ENCODE measurements around the gene CTSS.
"Not testable (repeated sequence)": the region's sequence is repeated elsewhere in the genome, so short reads cannot be mapped to it uniquely, and the experiment has no call there.

The CTSS gene

GRCh38 chr1:150777544-150777943 lies 12.0 kb upstream of the CTSS start:
- Histone ChIP-seq H3K9ac (ENCODE audit: insufficient read length, low read depth) (no peak overlapping the region), H3K36me3 (ENCODE audit: insufficient read depth, insufficient read length, low read length) (no peaks in the 10 kb centered on the region), H3K9me3 (ENCODE audit: insufficient read depth, low read length) (peaks cover 12% of the 10 kb centered on the region), H3K27me3 (ENCODE audit: insufficient read depth, insufficient read length) (no peaks in the 10 kb centered on the region), H3K4me1 (ENCODE audit: insufficient read depth, insufficient read length) (no peaks in the 10 kb centered on the region), H3K4me3 (ENCODE audit: insufficient read length, low read depth) (no peak overlapping the region)
- TF ChIP-seq YY1 (IDR thresholded peaks at IDR 0.05; ENCODE audit: insufficient read depth, insufficient read length) (no peak), SUZ12 (IDR thresholded peaks at IDR 0.05; ENCODE audit: extremely low read depth, insufficient read depth, insufficient read length) (no peak), ZNF274 (IDR thresholded peaks at IDR 0.05; ENCODE audit: low read depth, low read length) (no peak)
- DNase-seq (ENCODE audit: low read depth, low spot score): no peak

- H3K4me1 ChIP-seq (ENCODE audit: insufficient read depth, insufficient read length); H3K36me3 ChIP-seq (ENCODE audit: insufficient read depth, insufficient read length, low read length); H3K9ac ChIP-seq (ENCODE audit: insufficient read length, low read depth); H3K4me3 ChIP-seq (ENCODE audit: insufficient read length, low read depth); H3K27me3 ChIP-seq (ENCODE audit: insufficient read depth, insufficient read length); DNase-seq (ENCODE audit: low read depth, low spot score): not testable (repeated sequence)
- H3K9me3 ChIP-seq (ENCODE audit: insufficient read depth, low read length): peaks cover 11% of the 10 kb centered on the region
These were observed 10.4 kb upstream of the CTSS start for GRCh38 chr1:150775931-150776505.

- DNase-seq (ENCODE audit: low read depth, low spot score): no peak
- H3K27me3 ChIP-seq (ENCODE audit: insufficient read depth, insufficient read length): no peaks in the 10 kb centered on the region
- TF ChIP-seq SUZ12 (IDR thresholded peaks at IDR 0.05; ENCODE audit: extremely low read depth, insufficient read depth, insufficient read length) (no peak), ZNF274 (IDR thresholded peaks at IDR 0.05; ENCODE audit: low read depth, low read length) (no peak), YY1 (IDR thresholded peaks at IDR 0.05; ENCODE audit: insufficient read depth, insufficient read length) (no peak)
- peaks cover 5% of the 10 kb centered on the region for H3K9me3 ChIP-seq (ENCODE audit: insufficient read depth, low read length)
- H3K4me1 ChIP-seq (ENCODE audit: insufficient read depth, insufficient read length): no peaks in the 10 kb centered on the region
- H3K36me3 ChIP-seq (ENCODE audit: insufficient read depth, insufficient read length, low read length): no peaks in the 10 kb centered on the region
- no peak overlapping the region for H3K4me3 ChIP-seq (ENCODE audit: insufficient read length, low read depth)
- no peak overlapping the region for H3K9ac ChIP-seq (ENCODE audit: insufficient read length, low read depth)
These were observed 9.7 kb upstream of the CTSS start for GRCh38 chr1:150775276-150775675.

DNA sequence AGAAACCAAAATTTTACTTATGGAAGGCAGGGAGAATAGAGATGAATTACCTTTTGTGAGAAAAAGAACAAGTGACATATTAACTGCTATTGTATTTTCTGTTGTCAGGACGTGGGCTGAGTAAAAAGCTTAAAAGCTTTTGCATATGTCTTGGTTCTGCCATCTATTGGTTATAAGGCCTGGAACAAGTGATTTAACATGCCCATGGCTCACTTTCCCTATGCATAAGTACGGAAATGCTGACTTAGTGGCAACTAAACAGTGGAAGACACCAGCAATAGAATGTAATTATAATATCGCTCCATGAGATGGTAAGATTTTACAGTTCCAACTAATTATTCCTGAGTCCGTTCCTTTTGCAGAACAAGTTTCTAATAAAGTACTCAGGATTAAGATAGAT lies 6.7 kb upstream of the CTSS start:
- TF ChIP-seq YY1 (IDR thresholded peaks at IDR 0.05; ENCODE audit: insufficient read depth, insufficient read length) (no peak), SUZ12 (IDR thresholded peaks at IDR 0.05; ENCODE audit: extremely low read depth, insufficient read depth, insufficient read length) (no peak), ZNF274 (IDR thresholded peaks at IDR 0.05; ENCODE audit: low read depth, low read length) (no peak)
- no peaks in the 10 kb centered on the region for H3K4me1 ChIP-seq (ENCODE audit: insufficient read depth, insufficient read length)
- no peak for DNase-seq (ENCODE audit: low read depth, low spot score)
- H3K9ac ChIP-seq (ENCODE audit: insufficient read length, low read depth): no peak overlapping the region
- H3K36me3 ChIP-seq (ENCODE audit: insufficient read depth, insufficient read length, low read length): no peaks in the 10 kb centered on the region
- no peaks in the 10 kb centered on the region for H3K27me3 ChIP-seq (ENCODE audit: insufficient read depth, insufficient read length)
- H3K9me3 ChIP-seq (ENCODE audit: insufficient read depth, low read length): no peaks in the 10 kb centered on the region
- no peak overlapping the region for H3K4me3 ChIP-seq (ENCODE audit: insufficient read length, low read depth)

DNA sequence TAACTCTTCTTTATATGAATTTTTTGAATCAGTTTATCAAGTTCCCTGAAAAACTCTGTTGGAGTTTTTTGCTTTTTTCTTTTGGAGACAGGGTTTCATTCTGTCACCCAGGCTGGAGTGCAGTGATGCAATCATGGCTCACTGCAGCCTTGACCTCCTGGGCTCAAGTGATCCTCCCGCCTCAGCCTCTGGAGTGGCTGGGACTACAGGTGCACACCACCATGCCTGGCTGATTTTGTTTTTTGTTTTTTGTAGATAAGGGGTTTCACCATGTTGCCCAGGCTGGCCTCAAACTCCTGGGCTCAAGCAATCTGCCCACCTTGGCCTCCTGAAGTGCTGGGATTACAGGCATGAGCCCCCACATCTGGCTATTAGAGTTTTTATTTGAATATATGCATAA lies 2.1 kb upstream of the CTSS start:
- H3K9me3 ChIP-seq (ENCODE audit: insufficient read depth, low read length); H3K36me3 ChIP-seq (ENCODE audit: insufficient read depth, insufficient read length, low read length); DNase-seq (ENCODE audit: low read depth, low spot score); H3K4me1 ChIP-seq (ENCODE audit: insufficient read depth, insufficient read length); H3K9ac ChIP-seq (ENCODE audit: insufficient read length, low read depth); H3K27me3 ChIP-seq (ENCODE audit: insufficient read depth, insufficient read length); H3K4me3 ChIP-seq (ENCODE audit: insufficient read length, low read depth): not testable (repeated sequence)

DNA sequence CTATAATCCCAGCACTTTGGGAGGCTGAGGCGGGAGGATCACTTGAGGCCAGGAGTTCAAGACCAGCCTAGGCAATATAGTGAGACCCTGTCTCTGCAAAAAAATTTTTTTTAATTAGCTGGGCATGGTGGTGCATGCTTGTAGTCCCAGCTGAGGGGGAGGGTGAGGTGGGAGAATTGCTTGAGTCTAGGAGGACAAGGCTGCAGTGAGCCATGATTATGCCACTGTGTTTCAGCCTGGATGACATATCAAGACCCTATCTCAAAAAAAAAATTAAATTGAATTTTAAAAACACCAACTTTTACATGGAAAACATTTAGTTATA lies 361 bp upstream of the CTSS start:
- DNase-seq (ENCODE audit: low read depth, low spot score); H3K9me3 ChIP-seq (ENCODE audit: insufficient read depth, low read length); H3K9ac ChIP-seq (ENCODE audit: insufficient read length, low read depth); H3K36me3 ChIP-seq (ENCODE audit: insufficient read depth, insufficient read length, low read length); H3K27me3 ChIP-seq (ENCODE audit: insufficient read depth, insufficient read length); H3K4me1 ChIP-seq (ENCODE audit: insufficient read depth, insufficient read length); H3K4me3 ChIP-seq (ENCODE audit: insufficient read length, low read depth): not testable (repeated sequence)

DNA sequence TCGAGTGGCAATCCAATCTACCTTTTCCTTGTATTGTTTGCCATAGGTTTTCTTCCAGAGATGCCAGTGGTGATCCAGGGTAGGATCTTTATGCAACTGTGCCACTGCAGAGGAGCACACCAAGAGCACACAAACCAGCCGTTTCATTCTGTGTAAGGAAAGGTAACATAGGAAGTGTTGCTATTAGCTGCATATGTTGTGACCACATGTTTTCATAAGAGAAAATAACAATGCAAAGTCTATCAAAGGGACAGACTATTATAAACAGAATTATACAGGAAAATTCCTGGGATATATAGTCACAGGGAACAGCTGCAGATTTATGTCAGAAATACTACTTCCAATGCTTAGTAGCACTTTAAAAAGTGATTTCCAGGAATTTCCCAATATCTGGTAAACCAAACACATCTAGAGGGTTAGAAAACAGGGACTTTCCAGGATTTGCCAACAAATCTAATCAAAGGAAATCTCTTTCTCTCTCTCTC lies 919 bp downstream of the CTSS start:
- Histone ChIP-seq H3K27me3 (ENCODE audit: insufficient read depth, insufficient read length) (no peaks in the 10 kb centered on the region), H3K36me3 (ENCODE audit: insufficient read depth, insufficient read length, low read length) (no peaks in the 10 kb centered on the region), H3K9ac (ENCODE audit: insufficient read length, low read depth) (no peak overlapping the region), H3K4me1 (ENCODE audit: insufficient read depth, insufficient read length) (no peaks in the 10 kb centered on the region), H3K4me3 (ENCODE audit: insufficient read length, low read depth) (no peak overlapping the region), H3K9me3 (ENCODE audit: insufficient read depth, low read length) (peaks cover 5% of the 10 kb centered on the region; the same call in 1 of the 2 replicates)
- DNase-seq (ENCODE audit: low read depth, low spot score): no peak
- TF ChIP-seq SUZ12 (IDR thresholded peaks at IDR 0.05; ENCODE audit: extremely low read depth, insufficient read depth, insufficient read length): no peak
- TF ChIP-seq YY1 (IDR thresholded peaks at IDR 0.05; ENCODE audit: insufficient read depth, insufficient read length): no peak
- TF ChIP-seq ZNF274 (IDR thresholded peaks at IDR 0.05; ENCODE audit: low read depth, low read length): no peak

DNA sequence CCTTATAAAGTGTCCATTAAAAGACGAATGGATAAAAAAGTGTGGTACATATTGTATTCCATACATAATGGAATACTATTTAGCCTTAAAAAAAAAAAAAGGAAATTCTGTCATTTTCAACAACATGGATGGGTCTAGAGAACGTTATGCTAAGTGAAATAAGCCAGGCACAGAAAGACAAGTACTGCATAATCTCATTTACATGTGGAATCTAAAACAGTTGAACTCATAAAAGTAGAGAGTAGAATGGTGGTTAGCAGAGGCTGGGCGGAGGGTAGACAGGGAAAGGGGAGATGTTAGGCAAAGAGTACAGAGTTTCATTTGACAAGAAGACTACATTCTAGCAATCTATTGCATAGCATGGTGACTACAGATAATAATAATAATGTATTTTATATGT lies 2.6 kb downstream of the CTSS start:
- no peak for DNase-seq (ENCODE audit: low read depth, low spot score)
- peaks cover 5% of the 10 kb centered on the region; the same call in 1 of the 2 replicates for H3K9me3 ChIP-seq (ENCODE audit: insufficient read depth, low read length)
- H3K36me3 ChIP-seq (ENCODE audit: insufficient read depth, insufficient read length, low read length): no peaks in the 10 kb centered on the region
- H3K4me1 ChIP-seq (ENCODE audit: insufficient read depth, insufficient read length): no peaks in the 10 kb centered on the region
- H3K9ac ChIP-seq (ENCODE audit: insufficient read length, low read depth): no peak overlapping the region
- no peaks in the 10 kb centered on the region for H3K27me3 ChIP-seq (ENCODE audit: insufficient read depth, insufficient read length)
- TF ChIP-seq SUZ12 (IDR thresholded peaks at IDR 0.05; ENCODE audit: extremely low read depth, insufficient read depth, insufficient read length) (no peak), ZNF274 (IDR thresholded peaks at IDR 0.05; ENCODE audit: low read depth, low read length) (no peak), YY1 (IDR thresholded peaks at IDR 0.05; ENCODE audit: insufficient read depth, insufficient read length) (no peak)
- no peak overlapping the region for H3K4me3 ChIP-seq (ENCODE audit: insufficient read length, low read depth)

All from NT2/D1 (cell line).